HEK293 (cell line): Measurements from ENCODE around the gene KANSL1.

Experiments
- CTCF ChIA-PET: fragments of 350-600 bp; formaldehyde crosslinking; extraction: SDS; loops from one replicate; lab custom pipeline; 2021; ENCODE audit warnings: antibody characterized with exemption; lab: Yijun Ruan, JAX
- POLR2A ChIA-PET: fragments of 300-600 bp; formaldehyde crosslinking; extraction: SDS; loops from one replicate; lab custom pipeline; 2020; ENCODE audit warnings: antibody characterized with exemption, inconsistent platforms; lab: Yijun Ruan, JAX
- H3K27ac ChIP-seq: fragments of 200-500 bp; sonication (Bioruptor generic); 2 replicates; pipeline ENCODE4 v1.5.1; 2014; ENCODE audit warnings: low read depth, low read length, control low read depth, inconsistent platforms; ENCODE audit errors: extremely low read depth
- H3K36me3 ChIP-seq, 2 experiments: fragments of 200-500 bp in 1 of 2; sonication (Bioruptor generic) in 1 of 2; 1 replicate in 1 of 2; 2 replicates in 1 of 2; pipeline ENCODE4 v1.5.1; 2014 to 2017; ENCODE audit warnings: inconsistent platforms in 2 of 2, low read length in 2 of 2; ENCODE audit not compliant: control insufficient read depth in 2 of 2, insufficient read depth in 1 of 2
- H3K4me1 ChIP-seq: fragments of 200-500 bp; sonication (Bioruptor generic); 2 replicates; pipeline ENCODE4 v1.5.1; 2014; ENCODE audit warnings: mild to moderate bottlenecking, low read length, inconsistent platforms; ENCODE audit not compliant: control insufficient read depth, insufficient read depth
- H3K4me3 ChIP-seq: 2 replicates; pipeline ENCODE4 v1.5.1; 2011; ENCODE audit warnings: low read depth, mild to moderate bottlenecking, control low read depth, low read length, moderate library complexity
- H3K9me3 ChIP-seq: fragments of 200-500 bp; sonication (Bioruptor generic); 2 replicates; pipeline ENCODE4 v1.5.1; 2014; ENCODE audit warnings: low read depth, low read length, inconsistent platforms; ENCODE audit not compliant: control insufficient read depth, insufficient read depth
- PRDM1 ChIP-seq: fragments of 450-650 bp; formaldehyde crosslinking; IDR thresholded peaks from 2 replicates; pipeline ENCODE4; 2016; ENCODE audit warnings: missing biosample characterization, missing genetic modification characterization
- RBAK ChIP-seq: fragments of 450-650 bp; formaldehyde crosslinking; IDR thresholded peaks from 2 replicates; pipeline ENCODE4 v1.5.1; 2016; ENCODE audit warnings: missing biosample characterization, missing genetic modification characterization
- ZBTB11 ChIP-seq: fragments of 450-650 bp; formaldehyde crosslinking; conservative IDR thresholded peaks from 2 replicates; pipeline ENCODE4 v1.5.1; 2016; ENCODE audit warnings: low read depth, missing biosample characterization, missing genetic modification characterization
- ZNF362 ChIP-seq: fragments of 450-650 bp; formaldehyde crosslinking; IDR thresholded peaks from 2 replicates; pipeline ENCODE4 v1.5.1; 2016; ENCODE audit warnings: missing biosample characterization, missing genetic modification characterization
- ZNF366 ChIP-seq: fragments of 450-650 bp; formaldehyde crosslinking; conservative IDR thresholded peaks from 2 replicates; pipeline ENCODE4 v1.5.1; 2016; ENCODE audit warnings: missing biosample characterization, missing genetic modification characterization
- ZNF530 ChIP-seq: fragments of 450-650 bp; formaldehyde crosslinking; IDR thresholded peaks from 2 replicates; pipeline ENCODE4 v1.5.1; 2016; ENCODE audit warnings: low read depth, missing biosample characterization, missing genetic modification characterization
- ZNF560 ChIP-seq: fragments of 450-650 bp; formaldehyde crosslinking; IDR thresholded peaks from 2 replicates; pipeline ENCODE4 v1.5.1; 2017; ENCODE audit warnings: missing biosample characterization, missing genetic modification characterization, borderline replicate concordance
- ZNF600 ChIP-seq: fragments of 450-650 bp; formaldehyde crosslinking; IDR thresholded peaks from 2 replicates; pipeline ENCODE4 v1.5.1; 2016; ENCODE audit warnings: missing biosample characterization, missing genetic modification characterization
- ZNF837 ChIP-seq: fragments of 450-650 bp; formaldehyde crosslinking; IDR thresholded peaks from 2 replicates; pipeline ENCODE4 v1.5.1; 2016; ENCODE audit warnings: missing biosample characterization, missing genetic modification characterization
- ZSCAN16 ChIP-seq: fragments of 450-650 bp; formaldehyde crosslinking; IDR thresholded peaks from 2 replicates; pipeline ENCODE4 v1.5.1; 2016; ENCODE audit warnings: missing biosample characterization, missing genetic modification characterization
- TF ChIP-seq, protein P1 (sequence below): fragments of 450-650 bp; formaldehyde crosslinking; IDR thresholded peaks from 2 replicates; pipeline ENCODE4 v1.5.1; 2016; ENCODE audit warnings: missing biosample characterization, missing genetic modification characterization
- TF ChIP-seq, protein P2 (sequence below): fragments of 450-650 bp; formaldehyde crosslinking; IDR thresholded peaks from 2 replicates; pipeline ENCODE4 v1.5.1; 2016; ENCODE audit warnings: missing biosample characterization, missing genetic modification characterization

KANSL1 gene

DNA sequence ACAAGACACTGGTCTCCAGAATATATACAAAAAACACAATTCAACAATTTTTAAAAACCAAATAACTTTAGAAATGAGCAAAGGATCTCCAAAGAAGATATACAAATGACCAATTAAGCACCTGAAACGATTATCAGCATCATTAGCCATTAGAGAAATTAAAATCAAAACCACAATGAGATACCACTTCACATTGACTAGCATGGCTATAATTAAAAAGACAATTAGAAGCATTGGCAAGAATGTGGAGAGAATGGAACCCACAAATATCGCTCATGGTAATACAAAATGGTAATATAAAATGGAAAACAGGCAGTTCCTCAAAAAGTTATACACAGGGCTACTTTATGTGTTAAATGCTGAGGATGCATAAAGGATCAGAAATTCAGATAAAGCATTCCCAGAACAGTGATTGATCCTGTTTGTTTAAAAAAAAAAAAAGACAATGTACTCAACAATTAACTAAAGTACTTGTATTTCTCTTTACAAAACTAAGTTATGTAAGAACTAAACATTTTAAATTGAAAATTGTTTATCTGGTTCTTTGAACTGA is 52.5 kb downstream of the KANSL1 start (continued):
- TF ChIP-seq, protein P1, sequence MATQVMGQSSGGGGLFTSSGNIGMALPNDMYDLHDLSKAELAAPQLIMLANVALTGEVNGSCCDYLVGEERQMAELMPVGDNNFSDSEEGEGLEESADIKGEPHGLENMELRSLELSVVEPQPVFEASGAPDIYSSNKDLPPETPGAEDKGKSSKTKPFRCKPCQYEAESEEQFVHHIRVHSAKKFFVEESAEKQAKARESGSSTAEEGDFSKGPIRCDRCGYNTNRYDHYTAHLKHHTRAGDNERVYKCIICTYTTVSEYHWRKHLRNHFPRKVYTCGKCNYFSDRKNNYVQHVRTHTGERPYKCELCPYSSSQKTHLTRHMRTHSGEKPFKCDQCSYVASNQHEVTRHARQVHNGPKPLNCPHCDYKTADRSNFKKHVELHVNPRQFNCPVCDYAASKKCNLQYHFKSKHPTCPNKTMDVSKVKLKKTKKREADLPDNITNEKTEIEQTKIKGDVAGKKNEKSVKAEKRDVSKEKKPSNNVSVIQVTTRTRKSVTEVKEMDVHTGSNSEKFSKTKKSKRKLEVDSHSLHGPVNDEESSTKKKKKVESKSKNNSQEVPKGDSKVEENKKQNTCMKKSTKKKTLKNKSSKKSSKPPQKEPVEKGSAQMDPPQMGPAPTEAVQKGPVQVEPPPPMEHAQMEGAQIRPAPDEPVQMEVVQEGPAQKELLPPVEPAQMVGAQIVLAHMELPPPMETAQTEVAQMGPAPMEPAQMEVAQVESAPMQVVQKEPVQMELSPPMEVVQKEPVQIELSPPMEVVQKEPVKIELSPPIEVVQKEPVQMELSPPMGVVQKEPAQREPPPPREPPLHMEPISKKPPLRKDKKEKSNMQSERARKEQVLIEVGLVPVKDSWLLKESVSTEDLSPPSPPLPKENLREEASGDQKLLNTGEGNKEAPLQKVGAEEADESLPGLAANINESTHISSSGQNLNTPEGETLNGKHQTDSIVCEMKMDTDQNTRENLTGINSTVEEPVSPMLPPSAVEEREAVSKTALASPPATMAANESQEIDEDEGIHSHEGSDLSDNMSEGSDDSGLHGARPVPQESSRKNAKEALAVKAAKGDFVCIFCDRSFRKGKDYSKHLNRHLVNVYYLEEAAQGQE (tag by site-specific recombination), result no peak
- no peak for TF ChIP-seq ZNF362 (tag by site-specific recombination)
- TF ChIP-seq ZNF560 (tag by site-specific recombination), result no peak
- TF ChIP-seq, protein P2, sequence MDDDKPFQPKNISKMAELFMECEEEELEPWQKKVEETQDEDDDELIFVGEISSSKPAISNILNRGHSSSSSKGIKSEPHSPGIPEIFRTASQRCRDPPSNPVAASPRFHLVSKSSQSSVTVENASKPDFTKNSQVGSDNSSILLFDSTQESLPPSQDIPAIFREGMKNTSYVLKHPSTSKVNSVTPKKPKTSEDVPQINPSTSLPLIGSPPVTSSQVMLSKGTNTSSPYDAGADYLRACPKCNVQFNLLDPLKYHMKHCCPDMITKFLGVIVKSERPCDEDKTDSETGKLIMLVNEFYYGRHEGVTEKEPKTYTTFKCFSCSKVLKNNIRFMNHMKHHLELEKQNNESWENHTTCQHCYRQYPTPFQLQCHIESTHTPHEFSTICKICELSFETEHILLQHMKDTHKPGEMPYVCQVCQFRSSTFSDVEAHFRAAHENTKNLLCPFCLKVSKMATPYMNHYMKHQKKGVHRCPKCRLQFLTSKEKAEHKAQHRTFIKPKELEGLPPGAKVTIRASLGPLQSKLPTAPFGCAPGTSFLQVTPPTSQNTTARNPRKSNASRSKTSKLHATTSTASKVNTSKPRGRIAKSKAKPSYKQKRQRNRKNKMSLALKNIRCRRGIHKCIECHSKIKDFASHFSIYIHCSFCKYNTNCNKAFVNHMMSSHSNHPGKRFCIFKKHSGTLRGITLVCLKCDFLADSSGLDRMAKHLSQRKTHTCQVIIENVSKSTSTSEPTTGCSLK (tag by site-specific recombination), result no peak

DNA sequence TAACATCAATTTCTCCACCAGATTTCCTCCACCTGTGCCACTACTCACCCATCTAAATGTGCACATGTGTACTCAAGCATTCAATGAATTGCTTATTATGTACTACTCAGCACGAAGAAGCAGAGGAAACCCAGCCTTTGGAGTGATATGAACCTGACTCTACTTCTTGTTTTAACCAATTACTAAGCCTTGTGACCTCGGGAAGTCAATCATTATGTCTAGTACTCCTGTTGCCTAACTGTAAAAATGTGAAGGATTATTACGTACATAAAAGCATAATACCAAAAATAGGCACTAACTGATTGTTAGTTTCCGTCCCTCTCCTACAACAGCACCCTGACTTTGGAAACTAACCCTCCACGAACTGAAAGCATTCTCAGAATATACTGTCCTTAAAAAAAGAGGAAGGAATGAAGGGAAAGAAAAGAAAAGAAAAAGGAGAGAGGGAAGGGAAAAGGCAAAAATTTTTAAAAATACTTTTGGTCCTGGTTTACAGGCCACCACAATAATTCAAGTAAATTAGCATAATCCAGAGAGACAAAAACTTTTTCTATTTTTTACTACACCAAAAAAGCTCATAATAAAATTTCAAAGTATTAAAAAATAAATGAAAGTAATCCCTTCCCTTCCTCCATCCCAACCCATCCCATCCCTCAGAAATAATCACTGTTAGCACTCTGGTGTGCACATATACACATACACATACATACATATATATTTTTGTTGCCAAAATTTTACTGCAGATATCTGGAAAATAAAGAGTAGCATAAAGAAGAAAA is 53.6 kb downstream of the KANSL1 start:
- CTCF ChIA-PET, result interaction anchor here (0.5 kb wide), 1 partner anchor 72 kb away, joined by 3 read pairs; no protein-coding TSS in a partner anchor
- no peaks in the 10 kb centered on the region for H3K9me3 ChIP-seq
- H3K4me1 ChIP-seq, result peaks cover 33% of the 10 kb centered on the region
- H3K36me3 ChIP-seq, result no peaks in the 10 kb centered on the region
- no peak overlapping the region for H3K4me3 ChIP-seq
- H3K27ac ChIP-seq, result no peak overlapping the region
- TF ChIP-seq ZNF600 (tag by site-specific recombination) (0 out of 2 replicates have a peak, but pooled peaks have one; percentile 36), ZNF366 (tag by site-specific recombination) (peak; percentile 73), ZBTB11 (tag by site-specific recombination) (no peak), PRDM1 (peak; percentile 20; the same call in 1 of the 2 replicates), ZSCAN16 (tag by site-specific recombination) (no peak), ZNF837 (tag by site-specific recombination) (no peak), ZNF530 (tag by site-specific recombination) (no peak), RBAK (no peak)
- POLR2A ChIA-PET, result no interaction called here
